HG02759 (cell line): ENCODE results near the gene FBXL7.
A peak's percentile ranks its signal among the peaks of the same experiment; 100 is the strongest.

ENCODE experiments used
- ATAC-seq: cut with Tn5 transposase; IDR thresholded peaks from one replicate; pipeline ENCODE4 v1.9.1; 2021; ENCODE audit warnings: mild to moderate bottlenecking, moderate library complexity; ENCODE audit not compliant: unreplicated experiment

FBXL7 gene

DNA sequence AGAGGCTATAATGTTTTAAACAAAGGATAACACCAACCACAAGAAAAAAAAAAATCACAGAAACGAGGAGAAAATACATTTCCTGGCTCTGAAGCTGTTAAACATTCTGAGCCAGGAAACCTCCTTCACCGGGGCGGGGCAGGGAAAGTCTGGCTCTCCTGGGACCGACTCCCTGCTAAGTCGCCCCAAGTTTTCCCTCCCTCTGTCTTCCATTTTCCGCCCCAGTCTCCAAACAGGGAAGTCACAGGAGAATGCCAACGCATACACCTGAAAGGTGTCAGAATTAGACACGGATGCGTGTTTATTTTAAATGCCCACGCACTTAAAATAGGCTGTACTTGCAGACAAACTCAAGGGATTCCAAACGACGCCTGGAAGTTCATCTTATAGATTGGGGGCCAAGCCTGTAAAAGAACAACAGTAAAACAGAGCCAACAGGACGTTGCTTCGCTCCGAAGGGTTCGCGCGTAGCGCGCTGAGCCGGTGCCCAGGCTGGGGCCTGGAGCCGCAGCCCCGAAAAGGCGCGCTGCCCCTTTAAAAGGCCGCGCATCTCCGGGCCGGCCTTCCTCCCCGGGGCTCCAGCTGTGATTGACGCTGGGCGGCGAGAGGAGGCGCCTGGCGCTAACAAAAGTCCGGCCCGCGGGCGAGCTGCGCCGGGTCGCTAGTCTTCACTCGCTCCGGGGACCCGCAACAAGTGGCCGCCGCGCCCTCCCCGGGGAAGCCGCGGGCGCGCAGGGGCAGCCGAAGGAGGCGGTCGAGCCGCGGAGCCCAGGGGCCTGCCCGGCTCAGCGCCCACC is at the start of gene FBXL7:
Gene FBXL7, plus strand, starts transcription at position 653 of the 797 bp plus-strand sequence.
- peak; percentile 74 for ATAC-seq

DNA sequence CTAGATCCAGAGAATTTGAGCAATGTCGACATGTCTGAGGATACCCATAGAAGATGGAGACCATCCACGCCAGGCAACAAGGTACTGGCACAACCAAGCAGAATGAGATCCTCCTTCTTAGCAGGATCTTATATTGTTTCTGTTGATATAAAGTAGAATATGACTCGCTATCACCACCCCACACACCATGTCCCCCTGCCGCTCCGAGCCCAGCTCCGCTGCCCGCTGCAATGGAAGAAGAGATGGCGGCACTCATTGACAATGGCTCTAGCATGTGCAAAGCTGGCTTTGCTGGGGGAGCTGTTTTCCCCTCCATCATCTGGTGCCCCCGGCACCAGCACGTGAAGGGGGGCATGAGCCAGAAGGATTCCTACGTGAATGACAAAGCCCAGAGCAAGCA is 49.5 kb upstream of the FBXL7 start:
- ATAC-seq = no peak

DNA sequence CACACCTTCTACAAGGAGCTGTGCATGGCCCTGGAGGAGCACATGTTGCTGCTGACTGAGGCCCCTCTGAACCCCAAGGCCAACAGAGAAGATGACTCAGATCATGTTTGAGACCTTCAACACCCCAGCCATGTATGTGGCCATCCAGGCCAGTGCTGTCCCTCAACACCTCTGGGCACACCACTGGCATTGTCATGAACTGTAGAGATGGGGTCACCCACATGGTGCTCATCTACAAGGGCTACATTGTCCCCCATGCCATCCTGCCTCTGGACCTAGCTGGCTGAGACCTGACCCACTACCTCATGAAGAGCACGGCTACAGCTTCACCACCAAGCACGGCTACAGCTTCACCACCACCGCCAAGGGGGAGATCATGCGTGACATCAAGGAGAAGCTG is 49.0 kb upstream of the FBXL7 start:
- ATAC-seq = no peak

DNA sequence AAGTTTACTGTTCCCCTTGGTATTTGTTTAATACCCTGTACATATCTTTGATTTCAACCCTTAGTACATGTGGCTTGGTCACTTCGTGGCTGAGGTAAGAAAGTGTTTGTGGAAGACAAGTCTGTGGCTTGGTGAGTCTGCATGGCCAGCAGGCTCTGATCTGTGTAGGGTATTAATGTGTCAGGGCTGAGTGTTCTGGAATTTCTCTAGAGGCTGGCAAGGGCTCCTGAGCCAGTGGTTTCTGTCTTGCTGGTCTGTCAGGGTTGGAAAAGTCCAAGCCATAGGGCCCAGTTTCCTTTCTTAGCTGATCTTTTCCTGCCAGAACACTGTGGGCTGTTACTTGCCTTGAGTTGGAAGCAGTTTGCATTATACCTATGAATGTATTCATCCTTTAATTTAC is 48.0 kb upstream of the FBXL7 start:
- ATAC-seq = no peak

DNA sequence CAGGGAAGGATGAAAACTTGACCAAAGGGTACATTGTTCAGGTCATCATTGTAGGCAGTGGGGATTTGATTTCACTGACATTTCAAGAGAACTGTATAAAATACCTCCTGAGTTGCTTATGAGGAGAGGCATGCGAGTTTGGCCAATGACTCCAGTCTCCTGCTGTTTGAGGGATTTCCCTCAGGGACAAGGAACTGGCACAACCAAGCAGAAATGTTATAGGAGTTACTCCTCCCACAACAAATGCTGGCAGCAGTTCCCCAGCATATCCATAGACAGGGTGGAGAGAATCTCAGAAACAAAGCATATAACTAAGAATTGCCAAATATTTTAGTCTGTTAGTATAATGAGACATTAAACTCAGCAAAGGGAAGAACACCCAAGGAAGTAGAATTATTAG is 47.2 kb upstream of the FBXL7 start:
- no peak for ATAC-seq

DNA sequence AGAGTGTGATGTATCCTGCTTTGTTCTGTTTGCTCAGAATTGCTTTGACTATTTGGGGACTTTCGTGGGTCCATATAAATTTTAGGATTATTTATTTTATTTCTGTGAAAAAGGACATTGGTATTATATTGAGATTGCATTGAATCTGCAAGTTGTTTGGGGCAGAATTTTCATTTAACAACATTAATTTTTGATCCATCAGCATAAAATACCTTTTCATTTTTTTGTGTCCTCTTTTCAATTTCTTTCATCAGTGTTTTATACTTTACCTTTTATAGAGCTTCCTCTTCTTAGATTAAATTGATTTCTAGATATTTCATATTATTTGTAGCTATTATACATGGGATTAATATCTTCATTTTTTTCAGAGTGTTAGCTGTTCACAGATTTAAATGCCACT is 40.8 kb upstream of the FBXL7 start:
- no peak for ATAC-seq

DNA sequence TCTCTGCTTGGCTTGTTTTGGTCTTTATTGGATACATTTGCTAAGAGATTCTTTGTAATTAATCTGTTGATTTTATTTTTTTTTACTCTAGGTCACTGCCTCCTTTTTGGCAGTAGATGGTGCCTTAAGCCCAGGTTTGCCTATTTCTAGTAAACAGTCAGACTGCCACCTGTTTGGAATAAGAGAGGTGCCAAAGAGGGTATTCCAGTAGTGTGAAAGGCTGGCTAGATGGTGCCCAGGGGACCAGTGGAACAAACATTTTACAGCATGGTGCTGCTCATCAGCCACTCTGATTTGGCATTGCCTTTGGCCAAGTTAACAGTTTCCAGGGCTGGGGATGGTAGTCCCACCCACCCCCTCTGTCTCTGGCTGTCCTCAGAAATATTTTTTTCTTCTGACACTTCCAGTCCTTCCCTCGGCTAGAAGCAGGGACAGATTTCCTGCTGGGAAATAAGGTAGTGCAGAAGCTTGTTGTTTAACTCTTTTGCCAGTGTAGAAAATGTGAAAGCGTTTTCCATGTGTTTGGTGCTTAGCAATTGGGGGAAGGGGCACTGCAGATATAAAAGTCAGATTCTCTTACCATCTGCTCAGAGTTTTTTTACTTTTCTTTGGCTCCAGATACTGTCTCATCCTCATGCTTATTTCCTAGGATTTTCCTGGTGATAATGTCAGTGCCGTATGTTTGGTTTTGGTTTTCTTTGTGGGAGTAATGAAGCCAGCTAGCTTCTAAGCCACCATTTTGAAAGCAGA is 36.6 kb upstream of the FBXL7 start:
- no peak for ATAC-seq

DNA sequence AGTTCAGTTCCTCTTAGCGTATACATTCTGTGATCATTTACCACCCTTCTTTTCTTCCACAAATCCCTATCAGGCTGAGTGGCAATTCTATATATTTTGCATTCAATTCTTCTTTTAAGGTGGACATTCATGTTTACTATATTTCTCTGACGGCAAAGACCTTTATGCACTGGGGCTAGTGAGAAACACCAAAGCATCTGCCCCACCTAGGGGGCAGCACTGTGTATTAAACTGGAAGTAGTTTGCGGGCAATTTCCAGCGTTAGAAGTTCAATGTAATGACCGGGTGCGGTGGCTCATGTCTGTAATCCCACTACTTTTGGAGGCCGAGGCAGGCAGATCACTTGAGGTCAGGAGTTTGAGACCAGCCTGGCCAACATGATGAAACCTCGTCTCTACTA is 27.9 kb upstream of the FBXL7 start:
- no peak for ATAC-seq

DNA sequence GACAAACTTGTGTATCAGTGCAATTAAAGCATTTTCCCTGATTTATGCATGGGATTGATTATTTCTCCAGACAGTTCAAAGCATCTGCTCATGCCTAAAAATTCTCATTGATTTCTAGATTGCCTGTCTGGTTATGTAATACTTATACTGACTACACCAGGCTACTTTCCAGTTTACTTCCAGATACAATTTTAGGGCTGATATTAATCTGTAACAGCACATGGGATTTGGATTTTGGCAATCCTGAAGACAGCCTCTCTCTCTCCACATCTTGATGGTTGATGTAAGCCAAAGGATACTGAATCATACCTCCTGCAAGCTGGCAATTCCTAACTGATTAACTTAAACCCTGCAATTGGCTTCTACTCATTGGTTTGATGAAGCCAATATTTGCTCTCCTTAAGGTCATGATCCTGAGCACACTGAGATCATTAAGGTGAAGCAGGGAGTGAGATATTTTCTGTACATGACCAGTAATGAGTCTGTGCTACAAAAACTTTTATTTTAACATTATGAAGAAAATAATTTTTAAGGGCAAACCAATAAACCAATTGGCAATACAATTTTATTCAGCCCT is 25.7 kb upstream of the FBXL7 start:
- no peak for ATAC-seq

DNA sequence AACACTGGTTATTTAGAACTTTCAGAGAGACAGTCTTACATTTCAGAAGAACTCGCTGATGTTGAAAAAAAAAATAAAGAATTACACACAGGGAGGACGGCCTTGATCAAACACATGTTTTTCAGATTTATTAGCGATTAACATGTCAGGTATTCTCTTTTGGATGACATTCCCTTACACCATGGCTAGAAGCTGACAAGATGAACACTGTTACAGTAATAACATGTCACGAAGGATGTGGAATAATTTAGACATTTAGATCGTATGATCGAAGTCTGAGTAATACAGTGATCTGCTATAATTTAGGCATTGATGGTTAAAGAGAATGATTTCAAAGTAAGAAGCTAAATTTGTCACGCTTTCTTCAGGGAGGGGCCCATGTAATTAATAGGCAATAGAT is 24.6 kb upstream of the FBXL7 start:
- no peak for ATAC-seq

DNA sequence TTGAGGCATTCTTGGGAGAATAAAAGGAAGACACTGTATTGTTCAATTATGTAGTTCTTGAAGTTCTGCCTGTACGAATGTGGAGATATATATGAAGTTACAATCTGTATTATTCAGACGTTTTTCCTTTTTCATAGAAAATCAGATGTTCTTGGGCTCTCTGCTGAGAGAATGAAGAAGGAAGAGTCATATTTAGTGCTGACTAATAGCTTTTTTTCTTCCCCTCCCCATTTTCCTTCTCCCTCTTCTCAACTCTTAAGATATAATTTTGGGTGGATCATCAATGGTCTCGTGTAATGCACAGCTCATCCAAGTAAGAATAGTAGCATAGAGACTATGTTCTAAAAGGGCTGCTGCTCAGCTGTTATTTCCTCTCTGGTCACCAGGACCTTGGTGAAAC is 23.0 kb upstream of the FBXL7 start:
- no peak for ATAC-seq

DNA sequence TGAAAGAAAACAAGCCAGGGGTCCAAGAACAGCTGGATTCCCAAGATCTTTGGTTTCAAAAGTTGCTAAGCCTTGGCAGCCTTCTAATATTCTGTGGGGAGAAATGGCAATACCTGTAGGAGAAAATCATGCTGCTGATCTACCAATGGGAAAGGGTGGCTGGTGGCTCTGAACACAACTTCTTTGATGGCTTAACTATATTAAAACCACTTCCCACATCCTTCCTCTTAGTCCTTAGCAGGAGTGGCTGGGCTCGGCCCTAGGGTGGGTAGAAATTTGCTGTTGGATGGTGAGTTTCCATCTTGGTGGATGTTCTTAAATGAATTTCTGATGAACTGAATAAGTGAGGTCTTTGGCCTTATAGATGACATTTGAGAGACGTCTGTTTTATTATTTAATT is 19.5 kb upstream of the FBXL7 start:
- ATAC-seq = no peak

DNA sequence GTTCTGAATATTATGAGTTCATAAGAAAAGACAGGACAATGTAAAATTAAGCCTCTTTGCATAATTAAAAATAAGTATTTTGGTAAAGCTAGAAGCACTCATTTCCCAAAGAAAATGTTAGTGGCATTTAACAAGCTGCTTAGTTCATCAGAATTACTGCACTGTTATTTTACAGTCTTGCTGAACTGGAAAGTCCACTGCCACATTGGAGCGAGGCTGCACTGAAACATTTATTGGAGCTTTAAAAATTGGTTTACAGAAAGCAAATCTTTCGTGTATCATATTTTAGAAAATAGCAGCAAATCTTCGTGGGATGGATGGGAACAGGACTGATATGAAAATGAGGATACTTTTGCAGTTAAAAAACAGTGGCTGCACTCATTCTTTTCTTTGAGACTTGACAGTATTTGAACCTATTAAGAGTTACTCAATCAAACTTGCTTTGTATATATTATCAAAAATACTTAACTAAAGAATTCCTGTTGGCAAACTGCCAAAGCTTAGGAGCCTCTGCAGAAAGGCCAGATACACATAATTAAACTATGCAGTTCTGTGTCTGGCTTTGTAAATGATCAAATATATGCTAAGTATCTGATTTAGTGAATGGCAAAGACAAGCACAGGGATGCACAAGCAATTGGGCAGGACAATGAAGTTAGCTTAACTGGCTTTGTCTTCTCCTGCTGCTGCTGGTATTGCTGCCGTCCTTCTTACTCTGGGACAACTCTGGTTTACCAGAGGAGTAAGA is 16.5 kb upstream of the FBXL7 start:
- ATAC-seq = no peak

DNA sequence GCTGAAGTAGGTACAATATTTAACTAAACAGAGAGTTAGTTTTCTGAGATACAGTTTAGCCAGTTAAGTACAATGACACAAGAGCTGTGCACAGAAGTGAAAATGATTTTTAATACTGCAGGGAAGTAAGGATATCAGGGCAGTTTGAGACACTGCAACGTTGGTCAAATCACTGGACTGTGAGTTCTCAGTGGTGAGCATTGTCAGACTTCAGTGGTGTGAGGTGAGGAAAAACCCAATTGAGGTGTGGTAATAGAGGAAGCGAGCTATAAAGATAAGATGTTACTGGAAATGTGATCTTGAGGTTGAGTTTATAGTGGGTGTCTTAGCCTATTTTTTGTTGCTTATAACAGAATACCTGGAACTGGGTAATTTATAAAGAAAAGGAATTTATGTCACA is 12.8 kb upstream of the FBXL7 start:
- ATAC-seq = no peak

DNA sequence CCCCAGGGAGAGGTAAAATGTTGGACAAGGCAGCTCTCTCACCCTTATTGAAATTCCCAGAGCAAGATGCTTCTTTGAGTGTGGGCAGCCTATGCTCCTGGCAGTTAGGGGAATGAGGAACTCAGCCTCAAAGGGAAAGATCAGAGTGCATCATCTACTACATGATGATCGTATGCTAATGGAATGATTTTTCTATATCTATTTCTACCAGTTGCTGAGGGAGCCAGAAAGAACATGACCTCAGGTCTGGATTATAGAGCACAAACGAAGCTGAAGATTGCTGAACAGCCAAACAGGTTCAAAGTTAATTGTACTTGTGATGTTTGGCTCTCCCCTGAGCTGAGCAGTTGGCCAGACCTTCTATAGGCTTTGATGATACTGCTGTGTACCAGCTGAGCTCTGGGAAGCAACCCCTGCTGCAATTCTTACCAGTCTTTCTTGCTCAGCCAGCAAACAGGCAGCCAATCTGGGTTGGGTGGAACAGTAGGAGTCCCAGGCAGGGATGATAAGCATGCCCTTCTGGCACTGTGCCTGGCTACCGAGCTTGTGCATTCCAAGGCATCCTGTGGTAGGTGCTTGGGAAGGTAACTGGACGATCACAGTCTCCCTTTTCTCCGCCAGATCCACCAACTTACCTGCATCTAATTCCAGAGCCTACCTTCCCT is 10.3 kb upstream of the FBXL7 start:
- ATAC-seq = no peak

DNA sequence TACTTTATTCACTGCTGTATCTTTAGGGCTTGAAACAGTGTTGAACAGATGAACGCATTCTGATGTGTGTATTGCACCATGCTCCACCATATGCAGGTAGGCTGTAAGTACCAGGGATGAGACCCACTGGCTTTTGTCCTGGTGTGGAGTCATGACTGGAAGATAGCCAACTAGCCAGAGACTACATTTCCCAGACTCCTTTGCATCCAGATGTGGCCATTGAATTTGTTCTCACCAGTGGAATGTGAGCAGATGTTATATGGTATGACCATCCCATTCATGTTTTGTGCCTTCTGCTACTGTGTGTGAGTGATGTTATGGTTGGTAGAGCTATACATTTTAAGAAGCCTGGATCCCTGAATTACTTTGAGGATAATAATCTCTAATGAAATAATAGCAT is 7.4 kb upstream of the FBXL7 start:
- no peak for ATAC-seq

DNA sequence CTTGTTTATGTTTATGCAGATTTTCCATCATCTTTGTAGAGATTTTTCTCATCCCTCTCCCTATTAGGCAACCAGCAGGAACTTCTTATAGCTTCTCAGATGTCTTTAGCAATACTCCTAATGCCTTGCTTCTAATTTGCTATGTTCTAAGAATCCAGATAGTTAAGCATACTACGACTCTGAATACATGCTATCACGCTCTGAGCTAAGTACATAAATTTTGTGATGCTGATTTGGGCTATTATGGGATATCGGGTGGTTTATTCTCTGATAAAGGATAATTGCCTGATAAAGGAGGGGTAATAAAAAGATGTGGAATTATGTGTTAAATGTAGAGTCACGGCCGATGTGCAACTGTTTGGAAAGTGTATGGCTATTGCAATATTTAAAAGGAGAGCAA is 6.5 kb upstream of the FBXL7 start:
- ATAC-seq = no peak

DNA sequence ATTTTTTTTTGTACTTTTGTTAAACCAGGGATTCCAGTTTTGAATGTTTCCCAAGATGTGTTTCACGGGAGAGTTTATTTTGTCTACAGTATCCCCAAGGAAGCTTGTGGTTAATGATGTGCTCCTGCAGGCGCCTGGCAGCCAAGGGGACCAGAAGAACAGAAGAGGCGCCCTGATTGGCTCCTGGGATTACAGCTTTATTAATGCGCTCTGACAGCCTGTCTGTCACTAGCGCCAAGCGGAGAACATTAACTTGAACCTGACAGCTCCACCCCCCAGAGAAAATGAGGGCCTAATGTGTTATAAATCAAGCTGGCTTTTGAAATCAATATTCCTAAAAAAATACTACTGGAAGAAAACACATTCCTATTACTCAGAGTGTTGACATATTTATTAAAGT is 5.0 kb upstream of the FBXL7 start:
- no peak for ATAC-seq

DNA sequence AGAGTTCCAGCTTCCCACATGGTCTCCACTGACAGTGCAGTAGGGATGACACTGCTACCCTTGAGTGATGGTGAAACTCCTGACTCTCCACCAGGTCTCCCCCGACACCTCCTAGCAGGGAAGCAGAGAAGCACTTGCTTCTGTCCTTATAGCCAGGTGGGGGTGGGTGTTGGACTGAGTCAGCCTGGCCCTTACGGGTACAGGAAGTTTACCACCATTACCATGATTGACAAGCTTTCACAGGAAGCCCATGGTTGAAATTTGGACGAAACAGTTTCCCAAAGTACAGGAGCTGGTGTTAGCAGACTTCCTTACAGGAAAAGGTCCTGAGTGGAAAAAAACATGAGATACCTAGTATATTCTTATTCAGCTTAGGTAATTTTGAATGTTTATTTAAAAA is 3.1 kb upstream of the FBXL7 start:
- no peak for ATAC-seq

DNA sequence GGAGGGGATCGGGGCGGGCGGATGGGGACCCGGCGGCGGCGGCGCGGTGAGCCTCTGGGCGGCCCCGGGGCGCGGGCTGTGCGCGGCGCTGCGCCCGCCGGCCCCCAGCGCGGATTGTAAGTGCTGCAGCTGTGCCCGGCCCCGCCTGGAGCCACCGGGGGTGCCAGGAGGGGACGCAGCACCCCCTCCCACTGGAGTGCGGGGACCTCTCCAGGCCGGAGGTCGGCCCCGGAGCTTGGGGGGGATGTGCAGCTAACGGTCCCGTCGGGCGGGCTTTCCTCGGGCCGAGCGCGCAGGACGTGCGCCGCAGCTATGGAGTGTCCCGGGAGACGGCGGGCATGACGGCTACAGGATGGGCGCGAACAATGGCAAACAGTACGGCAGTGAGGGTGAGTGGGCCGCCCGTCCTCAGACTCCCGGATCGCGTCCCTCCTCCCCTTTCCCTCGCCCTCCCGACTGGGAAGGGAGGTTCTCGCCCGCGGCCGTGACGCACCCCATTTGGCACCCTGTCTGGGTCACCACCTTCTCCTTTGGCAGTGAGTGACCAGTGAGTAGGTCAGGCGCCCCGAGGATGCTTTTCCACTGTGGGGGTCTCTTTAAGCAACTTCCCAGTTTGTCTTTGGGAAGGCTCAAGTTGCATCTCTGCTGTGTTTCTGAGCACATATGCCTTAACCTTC is 483 bp downstream of the FBXL7 start:
- ATAC-seq = peak; percentile 39
